Activated CD4-positive, alpha-beta T cell treated with anti-CD3 and anti-CD28 coated beads, Interleukin-2, Interleukin-4, amounts not matched to agents 100 ng/mL and 50 ng/mL, durations not matched to agents 16 hours and 8 hours (primary cell): Measurements from ENCODE around the gene FCMR.
"Not testable (repeated sequence)": the region's sequence is repeated elsewhere in the genome, so short reads cannot be mapped to it uniquely, and the experiment has no call there.

Source experiments
- DNase-seq: peaks from one replicate; pipeline ENCODE4 v3.0.0-alpha.2; 2020; ENCODE audit warnings: low spot score

The FCMR gene

GRCh38 chr1:206923961-206924557 lies 2.3 kb upstream of the FCMR start:
- not testable (repeated sequence) for DNase-seq

- peak; percentile 39 for DNase-seq
These were observed 1.5 kb upstream of the FCMR start for GRCh38 chr1:206923009-206923960.

DNA sequence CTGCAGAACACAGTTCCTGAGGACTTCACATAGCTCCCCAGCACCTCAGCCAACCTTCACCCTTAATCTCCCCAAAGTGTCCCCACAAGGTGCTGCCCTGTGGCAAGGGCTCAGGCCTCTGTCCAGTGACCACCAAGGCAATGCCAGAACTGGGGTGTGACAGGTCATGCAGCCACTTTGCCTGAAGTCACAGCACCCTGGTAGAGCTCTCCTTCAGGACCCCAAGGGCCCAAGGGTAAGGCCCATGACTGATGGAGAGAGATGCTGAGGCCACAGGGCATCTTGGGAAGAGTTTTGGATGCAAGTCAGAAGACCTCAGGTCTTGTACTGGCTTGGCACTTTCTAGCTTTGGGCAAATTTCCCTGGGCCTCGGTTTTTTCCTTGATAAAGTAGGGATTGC lies 783 bp upstream of the FCMR start:
- DNase-seq, result no peak

DNA sequence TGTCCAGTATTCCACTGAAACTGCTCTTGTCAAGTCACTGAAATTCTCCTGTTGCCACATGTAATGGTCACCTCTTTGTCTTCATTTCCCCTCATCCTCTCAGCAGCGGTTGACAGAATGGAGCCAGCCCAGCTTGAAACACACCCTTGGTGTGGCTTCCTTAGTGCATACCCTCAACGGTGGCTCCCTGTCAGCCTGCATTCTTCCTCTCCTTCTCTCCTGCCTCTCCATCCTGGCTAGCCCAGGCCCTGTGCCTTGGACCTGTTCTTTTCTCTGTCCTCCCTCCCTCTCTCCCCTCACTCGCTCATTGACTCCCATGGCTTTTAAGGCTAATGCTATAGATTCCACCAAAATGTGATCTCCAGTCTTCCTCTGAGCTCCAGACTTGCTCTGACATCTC lies 3.7 kb downstream of the FCMR start:
- no peak for DNase-seq

- DNase-seq, result no peak
These were observed 5.6 kb downstream of the FCMR start for GRCh38 chr1:206916000-206916709.

- DNase-seq, result no peak
These were observed 6.6 kb downstream of the FCMR start for GRCh38 chr1:206915030-206915735.

- no peak for DNase-seq
These were observed 7.8 kb downstream of the FCMR start for GRCh38 chr1:206913766-206914537.

DNA sequence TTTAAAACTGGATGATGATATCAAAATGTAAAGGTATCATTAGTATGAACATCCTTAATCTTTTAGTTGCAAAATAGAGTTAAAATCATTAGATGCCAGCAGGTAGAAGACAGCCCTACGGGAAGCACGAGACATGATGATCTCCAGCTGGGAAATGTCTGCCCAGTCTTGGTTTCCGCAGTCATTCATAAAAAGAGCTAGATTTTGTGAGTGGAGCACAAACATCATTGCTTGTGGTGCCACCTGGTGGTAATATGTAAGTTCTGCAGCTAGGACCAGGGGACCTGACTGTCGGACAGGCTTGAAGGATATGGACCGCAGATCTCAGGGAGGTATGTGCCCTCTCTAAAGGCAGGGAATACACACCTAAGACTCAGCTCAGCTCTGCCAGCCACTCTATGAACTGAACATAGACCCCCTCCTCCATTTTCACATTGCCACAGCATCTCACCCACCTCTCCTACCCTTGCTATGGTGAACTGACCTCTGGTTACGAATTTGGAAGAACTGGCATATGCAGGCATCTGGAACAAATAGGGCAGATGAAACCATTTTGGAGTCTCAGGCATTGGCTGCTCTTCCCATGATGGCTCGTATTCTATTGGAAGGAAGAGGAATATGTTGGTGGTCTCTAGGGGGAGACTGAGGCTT lies 9.2 kb downstream of the FCMR start:
- DNase-seq, result peak; percentile 82

GRCh38 chr1:206911064-206911663 lies 10.6 kb downstream of the FCMR start:
- DNase-seq, result peak; percentile 65

GRCh38 chr1:206909883-206910318 lies 11.8 kb downstream of the FCMR start:
- no peak for DNase-seq

GRCh38 chr1:206909161-206909882 lies 12.4 kb downstream of the FCMR start:
- no peak for DNase-seq

GRCh38 chr1:206908038-206908437 lies 13.7 kb downstream of the FCMR start:
- no peak for DNase-seq

DNA sequence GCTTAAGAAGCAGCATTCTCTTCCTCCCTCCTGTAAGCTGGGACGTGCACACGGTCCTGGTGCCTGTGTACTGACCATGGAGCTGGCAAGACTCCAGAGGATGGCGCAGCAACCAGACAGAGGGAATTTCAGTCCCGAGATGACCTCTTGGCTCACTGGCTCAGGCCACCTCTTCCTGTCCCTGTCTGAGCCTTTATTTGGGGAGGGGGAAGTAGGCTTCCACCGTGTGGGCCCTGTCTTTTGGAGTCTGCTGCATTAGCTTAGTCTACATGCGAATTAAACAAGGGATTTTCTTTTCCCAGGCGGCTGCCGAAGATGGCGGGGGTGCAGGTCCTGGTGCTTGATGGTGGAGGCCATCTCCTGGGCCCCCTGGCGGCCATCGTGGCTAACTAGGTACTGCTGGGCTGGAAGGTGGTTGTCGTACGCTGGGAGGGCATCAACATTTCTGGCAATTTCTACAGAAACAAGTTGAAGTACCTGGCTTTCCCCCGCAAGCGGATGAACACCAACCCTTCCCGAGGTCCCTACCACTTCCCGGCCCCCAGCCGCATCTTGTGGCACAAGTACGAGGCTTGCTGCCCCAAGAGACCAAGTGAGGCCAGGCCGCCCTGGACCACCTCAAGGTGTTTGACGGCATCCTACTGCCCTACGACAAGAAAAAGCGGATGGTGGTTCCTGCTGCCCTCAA lies 14.3 kb downstream of the FCMR start:
- no peak for DNase-seq

- no peak for DNase-seq
These were observed 16.2 kb downstream of the FCMR start for GRCh38 chr1:206905295-206906164.

DNA sequence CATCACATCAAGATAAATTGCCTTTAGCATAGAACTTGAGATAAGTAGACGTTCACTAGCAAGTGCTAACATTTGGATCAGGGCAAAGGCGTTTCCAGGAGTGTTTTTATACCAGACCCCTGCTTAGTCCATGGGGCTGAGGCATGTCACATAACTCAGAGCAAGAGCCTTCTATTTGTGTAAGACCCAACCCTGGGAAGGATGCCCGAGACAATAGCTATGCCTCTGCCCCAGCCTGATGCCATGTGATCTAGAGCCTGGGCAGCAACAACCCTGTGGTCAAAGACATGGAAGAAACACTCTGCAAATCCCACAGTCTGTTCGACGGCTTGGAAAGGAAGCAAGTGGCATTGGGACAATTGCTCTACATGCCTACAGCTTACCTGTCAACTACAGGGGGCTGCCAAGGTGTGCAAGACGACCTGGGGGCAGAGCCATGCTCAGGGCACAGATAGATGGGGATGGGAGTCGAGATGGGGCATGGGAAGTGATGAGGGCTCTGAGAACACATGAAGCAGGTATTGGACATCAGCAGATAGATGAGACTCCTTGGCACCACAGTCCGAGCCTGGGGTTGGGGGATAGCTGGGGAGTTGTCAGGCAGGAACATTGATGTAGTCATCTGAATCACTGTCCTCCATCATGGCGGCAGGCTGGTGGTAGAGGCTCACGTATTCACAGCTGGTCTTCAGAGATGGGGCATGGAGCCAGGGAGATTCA lies 17.2 kb downstream of the FCMR start:
- no peak for DNase-seq

- DNase-seq, result no peak
These were observed 18.1 kb downstream of the FCMR start for GRCh38 chr1:206903687-206904086.

GRCh38 chr1:206902702-206903101 lies 19.0 kb downstream of the FCMR start:
- DNase-seq, result no peak
